ENCODE data around the gene ZNF608.

ZNF608 gene

GRCh38 chr5:124752854-124753720 lies 6.6 kb upstream of the ZNF608 start:
- FAIRE-seq = no peak

DNA sequence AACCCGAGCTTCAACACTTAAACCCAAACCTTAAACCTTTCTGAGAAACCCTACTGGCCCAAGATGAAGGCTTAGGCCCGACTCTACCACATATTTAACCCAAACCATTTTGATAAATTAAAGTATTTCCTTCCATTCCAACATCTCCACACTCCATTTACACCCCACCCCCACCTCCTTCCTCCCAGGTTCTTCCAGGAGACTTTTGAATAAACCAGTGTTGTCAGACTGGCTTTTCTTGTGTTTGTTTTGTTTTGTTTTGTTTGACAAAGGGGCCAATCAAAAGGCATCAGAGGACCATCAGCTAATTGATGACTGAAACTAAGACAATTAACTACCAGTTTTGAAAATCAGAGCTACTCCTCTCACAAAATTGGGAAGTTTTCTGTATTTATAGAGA lies 4.6 kb upstream of the ZNF608 start:
- no peak for FAIRE-seq

DNA sequence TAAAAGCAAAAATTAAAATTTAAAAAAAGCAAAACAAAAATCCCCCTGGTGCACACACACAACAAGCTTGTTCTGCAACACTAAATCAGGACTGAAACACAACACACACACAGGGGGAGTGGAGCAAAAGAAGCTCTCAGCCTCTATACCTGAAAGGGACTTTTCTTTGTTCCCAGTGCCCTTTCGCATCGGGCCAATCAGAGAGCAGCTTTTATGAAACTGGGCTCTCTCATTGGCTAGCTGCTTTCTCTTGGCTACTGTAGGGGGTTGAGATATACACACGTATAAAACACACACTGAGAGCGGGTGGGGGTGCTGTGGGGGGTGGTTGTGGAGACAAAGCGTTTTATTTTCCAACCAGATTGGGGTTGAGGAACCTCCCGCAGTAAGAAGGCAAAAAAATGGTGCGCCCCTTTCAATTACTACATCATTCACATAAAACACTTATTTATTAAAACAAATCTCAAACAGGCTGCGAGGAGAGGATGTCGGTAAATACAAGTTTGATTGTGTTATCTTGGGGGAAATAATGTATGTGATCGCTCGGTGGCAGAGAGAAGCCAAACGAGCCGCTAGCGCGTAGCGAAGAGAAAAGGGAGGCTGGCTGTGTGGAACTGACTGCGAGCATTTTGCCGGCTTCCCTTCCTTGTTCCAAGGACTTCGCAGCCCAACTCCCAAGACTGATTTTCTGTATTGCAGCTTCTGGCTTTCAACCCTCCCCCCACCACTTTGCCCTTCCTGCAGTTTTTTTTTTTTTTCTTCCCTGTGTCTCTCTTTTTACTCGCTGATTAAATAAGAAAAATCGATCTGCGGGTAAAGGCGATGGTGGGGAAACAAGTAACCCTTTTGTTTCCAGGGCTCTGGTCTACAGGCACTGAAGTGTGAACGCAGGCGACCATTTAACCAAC lies 2.5 kb upstream of the ZNF608 start:
- FAIRE-seq = peak; percentile 62

GRCh38 chr5:124747791-124748686 lies 1.6 kb upstream of the ZNF608 start:
- no peak for FAIRE-seq

DNA sequence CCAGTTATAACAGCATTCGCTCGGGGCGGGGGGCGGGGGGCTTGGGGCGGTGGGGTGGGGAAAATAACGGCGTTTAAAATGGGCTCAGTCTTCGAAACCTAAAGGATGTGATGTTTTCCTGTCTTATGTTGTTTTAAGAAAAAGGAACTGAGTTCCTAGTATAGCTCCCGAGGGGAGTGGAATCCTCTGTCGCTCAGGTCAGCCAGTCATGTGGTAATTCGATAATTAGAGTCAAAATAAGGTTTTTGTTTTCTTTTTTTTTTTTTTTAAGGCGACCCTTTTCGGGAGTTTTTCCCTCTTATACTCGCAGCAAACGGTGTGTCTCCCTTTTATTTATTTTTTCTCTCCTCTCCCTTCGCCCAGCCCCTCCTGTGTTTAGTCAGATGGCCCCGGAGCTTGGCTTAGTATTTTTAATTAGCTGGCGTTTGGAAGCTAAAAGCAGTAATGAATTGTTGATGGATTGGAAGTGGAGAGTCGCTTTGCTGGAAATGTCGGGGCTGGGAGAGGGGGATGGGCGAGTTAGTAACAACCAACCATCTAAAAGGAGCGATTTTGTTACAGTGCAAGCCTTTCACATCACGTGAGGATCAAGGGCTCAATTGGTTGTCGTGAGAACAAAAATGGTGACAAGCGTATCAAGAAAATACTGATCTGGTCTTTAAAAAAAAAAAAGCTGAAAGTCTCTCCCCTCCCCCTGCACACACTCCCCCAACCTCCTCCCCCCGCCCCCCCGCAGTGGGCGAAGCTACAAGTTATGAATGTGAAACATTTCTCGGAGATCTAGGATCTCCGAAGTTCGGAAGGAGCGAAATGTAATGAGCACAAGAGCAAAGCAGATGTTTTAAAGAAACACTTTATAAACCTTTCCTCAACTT lies 714 bp upstream of the ZNF608 start:
- FAIRE-seq = peak; percentile 26

DNA sequence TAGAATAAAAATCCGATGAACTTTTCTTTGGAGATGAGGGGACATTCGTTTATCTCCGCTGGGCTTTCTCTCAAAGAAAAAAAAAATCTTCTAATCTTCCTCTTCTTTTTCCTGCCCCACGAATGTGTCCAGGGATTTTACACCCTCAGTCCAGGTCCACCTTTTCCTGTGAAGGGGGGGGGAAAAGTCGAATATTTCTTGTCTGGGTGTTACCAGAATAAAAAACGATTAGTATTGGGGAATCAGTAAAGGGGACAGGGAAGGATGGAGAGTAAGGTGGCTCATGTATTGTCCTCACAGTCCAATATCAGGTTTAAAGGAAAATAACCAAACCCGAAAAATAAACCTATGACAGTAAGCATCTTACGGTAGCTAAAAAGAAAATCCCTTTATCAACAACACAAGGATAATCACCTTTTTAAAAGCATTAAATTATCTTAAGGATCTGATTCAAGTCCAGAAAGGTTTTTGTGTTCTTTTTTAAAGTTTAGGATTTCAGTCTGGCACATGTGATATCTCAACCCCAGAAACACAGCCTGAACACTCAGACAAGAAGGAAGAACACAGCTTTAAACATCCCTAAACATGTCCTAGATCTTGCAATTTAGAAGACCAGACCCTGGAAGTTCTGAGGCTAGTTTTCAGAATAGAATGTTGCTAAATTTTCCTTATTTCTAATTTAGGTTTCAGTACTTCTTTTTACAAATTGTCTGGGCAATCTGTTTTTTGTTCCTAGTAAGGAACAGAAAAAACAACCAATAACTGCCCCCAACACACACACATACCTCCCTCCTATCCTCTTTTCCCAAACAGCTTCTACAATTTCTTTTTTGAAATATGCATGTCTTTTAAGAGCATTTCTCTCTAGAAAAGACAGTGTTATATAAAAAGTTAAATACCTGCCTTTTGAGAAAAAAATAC lies 1.2 kb downstream of the ZNF608 start:
- no peak for FAIRE-seq

- FAIRE-seq = no peak
Measured at GRCh38 chr5:124744170-124744971, 2.1 kb downstream of the ZNF608 start.

DNA sequence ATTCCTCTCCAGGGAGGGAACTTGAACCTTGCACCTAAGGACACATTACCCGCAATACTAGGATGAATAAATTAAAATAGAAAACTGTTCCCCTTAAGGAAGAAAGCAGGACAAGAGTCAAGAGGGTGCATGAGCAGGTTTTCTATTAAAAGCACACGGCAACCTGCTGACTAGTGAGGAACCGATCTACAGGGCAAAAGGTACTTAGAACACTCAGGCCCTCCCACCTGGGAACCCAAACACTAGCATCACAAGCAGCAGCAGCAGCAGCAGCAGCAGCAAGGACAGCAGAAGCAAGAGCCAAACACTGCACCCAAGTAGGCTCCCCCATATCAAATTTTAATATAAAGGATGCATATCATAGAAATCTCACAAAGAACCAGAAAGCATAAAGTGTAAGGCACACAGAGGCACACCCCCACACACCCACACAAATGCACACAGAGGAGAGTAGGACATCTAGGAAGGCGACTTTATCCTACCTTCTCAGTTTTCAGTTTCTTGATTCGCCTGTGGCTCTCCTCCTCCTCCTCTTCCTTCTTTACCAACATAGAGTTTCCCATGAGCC lies 2.8 kb downstream of the ZNF608 start:
- no peak for FAIRE-seq

GRCh38 chr5:124742983-124743601 lies 3.3 kb downstream of the ZNF608 start:
- no peak for FAIRE-seq

DNA sequence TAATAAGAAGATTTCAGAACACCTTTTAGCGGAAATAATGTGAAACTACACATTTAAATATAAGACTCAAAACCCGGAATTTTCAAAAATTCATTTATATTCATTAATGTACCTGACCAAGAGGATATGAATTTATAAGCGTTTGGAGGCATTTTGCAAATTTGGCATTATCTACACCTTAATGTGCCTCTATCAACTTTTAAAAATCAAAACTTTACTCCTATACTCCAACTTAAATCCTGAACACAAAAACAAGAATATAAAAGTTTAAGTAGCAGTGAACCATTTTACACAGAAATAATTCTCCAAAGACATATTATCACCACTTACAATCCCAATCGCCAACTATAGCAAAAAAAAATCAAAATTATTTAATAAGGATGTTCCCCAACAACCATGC lies 3.9 kb downstream of the ZNF608 start:
- no peak for FAIRE-seq

- peak; percentile 54 for FAIRE-seq
Measured at GRCh38 chr5:124741711-124742496, 4.5 kb downstream of the ZNF608 start.

DNA sequence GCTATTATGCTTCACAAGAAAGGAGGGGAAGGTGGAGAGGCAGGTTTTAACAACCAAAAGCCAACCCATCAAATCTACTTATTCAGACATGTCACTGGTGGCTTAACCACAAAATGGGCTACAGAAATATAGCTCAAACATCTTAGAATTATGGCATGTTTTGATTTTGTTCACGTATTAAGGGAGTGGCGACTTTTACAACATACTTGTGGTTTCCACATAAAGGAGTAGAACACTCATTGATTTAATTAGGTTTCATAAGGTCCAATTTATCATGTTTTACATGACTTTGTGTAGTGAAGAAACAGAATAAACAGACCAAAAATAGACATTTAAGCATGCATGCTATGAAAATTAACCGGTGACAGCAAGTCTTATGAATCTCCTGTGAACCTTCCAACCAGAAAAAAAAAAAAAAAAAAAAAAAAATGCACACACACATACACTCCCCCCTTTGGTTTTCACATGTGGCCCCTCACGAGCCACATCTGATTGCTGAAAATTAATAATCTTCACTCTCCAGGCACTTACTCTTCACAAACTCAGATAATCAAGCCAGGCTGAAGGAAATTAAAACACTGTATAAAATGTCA lies 5.4 kb downstream of the ZNF608 start:
- FAIRE-seq = peak; percentile 94

- no peak for FAIRE-seq
Measured at GRCh38 chr5:124740071-124740470, 6.4 kb downstream of the ZNF608 start.

DNA sequence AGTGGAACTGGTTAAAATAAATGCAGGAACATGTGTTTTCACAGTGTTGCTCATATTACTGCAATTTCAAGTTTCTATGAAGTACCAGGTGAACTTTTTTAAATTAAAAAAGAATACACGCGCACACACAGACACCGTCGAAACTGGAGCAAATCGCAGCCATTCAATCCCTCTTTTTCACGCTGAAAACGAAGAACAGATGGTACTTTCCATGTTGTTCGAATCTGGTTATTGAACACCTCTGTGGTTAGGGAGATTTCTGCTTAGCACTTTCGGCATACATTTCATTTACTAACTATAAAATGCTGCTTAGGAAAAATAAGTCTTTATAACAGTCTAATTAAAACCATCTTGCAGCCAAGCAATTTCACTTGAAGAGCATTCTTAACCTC lies 6.8 kb downstream of the ZNF608 start:
- no peak for FAIRE-seq

DNA sequence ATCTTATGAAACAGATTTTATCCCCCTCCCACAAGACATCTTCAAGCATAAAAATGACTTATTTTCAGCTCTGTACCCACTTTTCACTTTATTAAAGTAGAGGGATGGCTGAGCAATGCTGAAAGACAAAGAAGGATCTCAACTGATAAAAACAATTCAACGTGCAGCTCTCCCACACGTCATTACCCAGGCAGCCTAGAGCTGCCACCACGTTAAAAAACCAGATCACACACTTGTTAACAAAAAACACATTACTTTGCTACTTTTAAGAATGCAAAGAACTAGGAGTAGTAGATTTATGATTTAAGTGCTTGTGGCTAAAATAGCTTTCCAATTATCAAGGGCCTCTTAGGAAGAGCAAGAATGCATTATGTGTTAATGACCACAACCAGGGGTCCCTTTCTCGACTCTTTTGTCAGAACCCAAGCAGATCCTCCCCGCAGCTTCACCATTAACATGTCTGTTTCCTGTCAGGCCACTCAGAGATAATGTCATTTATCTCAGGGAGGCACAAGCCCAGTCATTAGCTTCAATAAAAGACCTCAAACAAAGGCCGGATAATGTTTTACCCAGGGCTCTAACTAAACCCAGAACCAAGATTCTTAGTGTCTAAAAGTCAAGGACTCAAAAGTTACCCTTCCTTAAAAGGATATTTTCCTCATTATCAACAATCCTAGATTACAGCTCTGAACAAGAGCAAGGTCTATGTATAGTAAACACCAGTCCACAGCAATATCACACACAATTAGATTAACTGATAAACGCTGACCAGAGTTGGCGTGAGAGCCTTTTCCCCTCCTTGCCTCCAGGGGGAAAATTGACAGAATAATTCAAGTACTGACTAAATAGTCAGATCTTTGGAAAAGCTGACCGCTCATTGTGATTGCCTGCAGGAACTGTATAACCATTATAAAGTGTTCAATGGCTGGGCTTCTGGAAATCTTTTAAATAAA lies 7.5 kb downstream of the ZNF608 start:
- no peak for FAIRE-seq

DNA sequence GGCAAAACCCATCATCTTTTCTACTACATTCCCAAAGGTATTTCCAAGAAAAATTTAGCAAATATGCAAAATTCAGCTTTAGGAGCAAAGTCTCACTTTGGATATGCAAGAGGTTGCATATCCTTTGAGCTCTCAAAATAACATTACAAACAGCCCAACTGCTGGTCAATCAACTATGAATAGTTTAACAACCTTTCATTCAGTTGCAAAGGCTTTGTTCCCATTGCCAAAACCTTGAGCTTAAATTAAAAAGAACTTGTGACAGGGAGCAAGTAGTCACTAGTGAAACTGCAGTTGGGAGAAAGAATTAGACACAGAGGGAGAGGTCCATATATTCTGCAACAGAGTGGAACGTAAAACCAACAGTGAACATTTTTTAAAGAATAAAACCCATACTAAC lies 8.8 kb downstream of the ZNF608 start:
- no peak for FAIRE-seq

Measured in endometrium (tissue), 2 donors.